Duodenal mucosa (tissue), 2 donors: ENCODE measurements around the gene TMEM132A.

Experiments used
- H3K27ac ChIP-seq: one replicate; pipeline ENCODE4 v1.7.0; 2013; ENCODE audit warnings: low read depth, low read length
- H3K27me3 ChIP-seq, 2 donors: one replicate each; pipeline ENCODE4 v1.7.0; 2013; ENCODE audit warnings: low read length in 2 of 2, control low read depth in 1 of 2; ENCODE audit not compliant: insufficient read depth in 2 of 2, control insufficient read depth in 1 of 2
- H3K36me3 ChIP-seq, 2 donors: one replicate each; pipeline ENCODE4 v1.7.0; 2013; ENCODE audit warnings: low read length in 2 of 2, control low read depth in 1 of 2; ENCODE audit not compliant: insufficient read depth in 2 of 2, control insufficient read depth in 1 of 2
- H3K4me1 ChIP-seq, 2 donors: one replicate each; pipeline ENCODE4 v1.7.0; 2013; ENCODE audit warnings: low read length in 2 of 2, control low read depth in 1 of 2; ENCODE audit not compliant: insufficient read depth in 2 of 2, control insufficient read depth in 1 of 2
- H3K4me3 ChIP-seq, 2 donors: one replicate each; pipeline ENCODE4 v1.7.0; 2013; ENCODE audit warnings: low read length in 2 of 2, low read depth in 1 of 2
- H3K9ac ChIP-seq, 2 donors: one replicate each; pipeline ENCODE4 v1.7.0; 2013; ENCODE audit warnings: low read length in 2 of 2, low read depth in 1 of 2
- H3K9me3 ChIP-seq, 2 donors: one replicate each; pipeline ENCODE4 v1.7.0; 2013; ENCODE audit warnings: low read length in 2 of 2, control low read depth in 1 of 2; ENCODE audit not compliant: control insufficient read depth in 1 of 2

TMEM132A gene

GRCh38 chr11:60890696-60891095 is 33.6 kb upstream of the TMEM132A start:
- Histone ChIP-seq H3K9me3 (no peaks in the 10 kb centered on the region), H3K27me3 (no peaks in the 10 kb centered on the region), H3K27ac (no peak overlapping the region), H3K36me3 (peaks cover 0 to 47% of the 10 kb centered on the region in 2 donors), H3K4me3 (no peak overlapping the region), H3K9ac (no peak overlapping the region), H3K4me1 (no peaks in the 10 kb centered on the region)

GRCh38 chr11:60891103-60891741 is 33.0 kb upstream of the TMEM132A start:
- no peaks in the 10 kb centered on the region for H3K27me3 ChIP-seq
- H3K9ac ChIP-seq, result no peak overlapping the region
- H3K9me3 ChIP-seq, result no peaks in the 10 kb centered on the region
- H3K4me1 ChIP-seq, result no peaks in the 10 kb centered on the region
- peaks cover 0 to 51% of the 10 kb centered on the region in 2 donors for H3K36me3 ChIP-seq
- no peak overlapping the region for H3K27ac ChIP-seq
- no peak overlapping the region for H3K4me3 ChIP-seq

GRCh38 chr11:60895687-60896086 is 28.6 kb upstream of the TMEM132A start:
- Histone ChIP-seq H3K4me3 (no peak overlapping the region), H3K9ac (no peak overlapping the region), H3K27ac (no peak overlapping the region), H3K36me3 (peaks cover 26 to 87% of the 10 kb centered on the region in 2 donors), H3K4me1 (no peaks in the 10 kb centered on the region), H3K9me3 (no peaks in the 10 kb centered on the region), H3K27me3 (no peaks in the 10 kb centered on the region)

GRCh38 chr11:60897496-60897895 is 26.8 kb upstream of the TMEM132A start:
- Histone ChIP-seq H3K4me3 (no peak overlapping the region), H3K27ac (no peak overlapping the region), H3K27me3 (no peaks in the 10 kb centered on the region), H3K4me1 (no peaks in the 10 kb centered on the region), H3K36me3 (peaks cover 36 to 89% of the 10 kb centered on the region in 2 donors), H3K9ac (no peak overlapping the region), H3K9me3 (no peaks in the 10 kb centered on the region)

- H3K9me3 ChIP-seq, result no peaks in the 10 kb centered on the region
- peaks cover 44 to 86% of the 10 kb centered on the region in 2 donors for H3K36me3 ChIP-seq
- no peak overlapping the region for H3K9ac ChIP-seq
- no peak overlapping the region for H3K27ac ChIP-seq
- H3K4me1 ChIP-seq, result peaks cover 2 to 6% of the 10 kb centered on the region in 2 donors
- no peak overlapping the region for H3K4me3 ChIP-seq
- H3K27me3 ChIP-seq, result no peaks in the 10 kb centered on the region
These were observed 25.0 kb upstream of the TMEM132A start for GRCh38 chr11:60899046-60899936.

- H3K27me3 ChIP-seq, result no peaks in the 10 kb centered on the region
- no peak overlapping the region for H3K9ac ChIP-seq
- peaks cover 44 to 80% of the 10 kb centered on the region in 2 donors for H3K36me3 ChIP-seq
- H3K9me3 ChIP-seq, result no peaks in the 10 kb centered on the region
- no peak overlapping the region for H3K27ac ChIP-seq
- no peak overlapping the region for H3K4me3 ChIP-seq
- peaks cover 9 to 13% of the 10 kb centered on the region in 2 donors for H3K4me1 ChIP-seq
These were observed 24.3 kb upstream of the TMEM132A start for GRCh38 chr11:60899977-60900376.

- no peak overlapping the region for H3K9ac ChIP-seq
- peaks cover 44 to 73% of the 10 kb centered on the region in 2 donors for H3K36me3 ChIP-seq
- no peaks in the 10 kb centered on the region for H3K9me3 ChIP-seq
- peaks cover 17 to 21% of the 10 kb centered on the region in 2 donors for H3K4me1 ChIP-seq
- H3K27ac ChIP-seq, result no peak overlapping the region
- no peaks in the 10 kb centered on the region for H3K27me3 ChIP-seq
- H3K4me3 ChIP-seq, result no peak overlapping the region
These were observed 23.4 kb upstream of the TMEM132A start for GRCh38 chr11:60900673-60901404.

GRCh38 chr11:60902625-60903024 is 21.6 kb upstream of the TMEM132A start:
- H3K4me1 ChIP-seq, result peaks cover 21 to 22% of the 10 kb centered on the region in 2 donors
- H3K9ac ChIP-seq, result no peak overlapping the region
- H3K27ac ChIP-seq, result no peak overlapping the region
- no peaks in the 10 kb centered on the region for H3K27me3 ChIP-seq
- H3K9me3 ChIP-seq, result no peaks in the 10 kb centered on the region
- no peak overlapping the region for H3K4me3 ChIP-seq
- peaks cover 36 to 57% of the 10 kb centered on the region in 2 donors for H3K36me3 ChIP-seq

- Histone ChIP-seq H3K4me1 (peaks cover 21 to 22% of the 10 kb centered on the region in 2 donors), H3K27ac (no peak overlapping the region), H3K36me3 (peaks cover 23 to 38% of the 10 kb centered on the region in 2 donors), H3K27me3 (no peaks in the 10 kb centered on the region), H3K9ac (peak overlapping the region; percentile 75 to 76), H3K4me3 (peak overlapping the region; percentile 69 to 84), H3K9me3 (no peaks in the 10 kb centered on the region)
These were observed 19.2 kb upstream of the TMEM132A start for GRCh38 chr11:60905047-60905446.
